GM19193 (cell line): ENCODE data around the gene ARPC5.
A peak's percentile ranks its signal among the peaks of the same experiment; 100 is the strongest.

Experiments used
- POLR2A ChIP-seq: IDR thresholded peaks from 4 replicates; pipeline ENCODE4 v1.6.1; 2011; ENCODE audit not compliant: insufficient read depth, insufficient read length; ENCODE audit errors: extremely low read depth

Gene ARPC5

GRCh38 chr1:183632114-183632513, 3.5 kb downstream of the ARPC5 start:
- no peak for TF ChIP-seq POLR2A

GRCh38 chr1:183630748-183631147, 4.8 kb downstream of the ARPC5 start:
- TF ChIP-seq POLR2A = no peak

GRCh38 chr1:183628537-183628936, 7.0 kb downstream of the ARPC5 start:
- no peak for TF ChIP-seq POLR2A

- TF ChIP-seq POLR2A = no peak
Observed at GRCh38 chr1:183622884-183623785, 12.4 kb downstream of the ARPC5 start.

- TF ChIP-seq POLR2A = no peak
Observed at GRCh38 chr1:183622013-183622412, 13.6 kb downstream of the ARPC5 start.

- TF ChIP-seq POLR2A = no peak
Observed at GRCh38 chr1:183620311-183620710, 15.3 kb downstream of the ARPC5 start.

- no peak for TF ChIP-seq POLR2A
Observed at GRCh38 chr1:183619781-183620180, 15.8 kb downstream of the ARPC5 start.

- TF ChIP-seq POLR2A = no peak
Observed at GRCh38 chr1:183612407-183612806, 23.2 kb downstream of the ARPC5 start.

GRCh38 chr1:183611021-183611420, 24.6 kb downstream of the ARPC5 start:
- TF ChIP-seq POLR2A = no peak

GRCh38 chr1:183609759-183610452, 25.7 kb downstream of the ARPC5 start:
- TF ChIP-seq POLR2A = no peak

GRCh38 chr1:183609313-183609712, 26.3 kb downstream of the ARPC5 start:
- TF ChIP-seq POLR2A = no peak

GRCh38 chr1:183607322-183607980, 28.1 kb downstream of the ARPC5 start:
- TF ChIP-seq POLR2A = no peak

- no peak for TF ChIP-seq POLR2A
Observed at GRCh38 chr1:183605904-183606303, 29.7 kb downstream of the ARPC5 start.

- peak; percentile 33 for TF ChIP-seq POLR2A
Observed at GRCh38 chr1:183604815-183605214, 30.8 kb downstream of the ARPC5 start.

GRCh38 chr1:183604038-183604808, 31.4 kb downstream of the ARPC5 start:
- no peak for TF ChIP-seq POLR2A

- TF ChIP-seq POLR2A = no peak
Observed at GRCh38 chr1:183602510-183602909, 33.1 kb downstream of the ARPC5 start.

GRCh38 chr1:183600634-183601033, 34.9 kb downstream of the ARPC5 start:
- TF ChIP-seq POLR2A = no peak
